A375 (cell line): Measurements from ENCODE around the gene SPHKAP. TPM values are rescaled to one million over a fixed set of nuclear protein-coding genes. Genes with fewer than 3 reads are reported as not detected.

ENCODE experiments used
- small RNA-seq: library from RNA; depleted of rRNA; stranded (forward); fragments of <200 nt; gene quantifications from one replicate; pipeline ENCODE3, GENCODE V24; 2014
- total RNA-seq: library from RNA; depleted of rRNA; stranded (reverse); fragments of >200 nt; shearing (Covaris generic); gene quantifications from 2 replicates; pipeline ENCODE4 v1.2.3, GENCODE V29; 2014; rRNA removed

The SPHKAP gene, protein sequence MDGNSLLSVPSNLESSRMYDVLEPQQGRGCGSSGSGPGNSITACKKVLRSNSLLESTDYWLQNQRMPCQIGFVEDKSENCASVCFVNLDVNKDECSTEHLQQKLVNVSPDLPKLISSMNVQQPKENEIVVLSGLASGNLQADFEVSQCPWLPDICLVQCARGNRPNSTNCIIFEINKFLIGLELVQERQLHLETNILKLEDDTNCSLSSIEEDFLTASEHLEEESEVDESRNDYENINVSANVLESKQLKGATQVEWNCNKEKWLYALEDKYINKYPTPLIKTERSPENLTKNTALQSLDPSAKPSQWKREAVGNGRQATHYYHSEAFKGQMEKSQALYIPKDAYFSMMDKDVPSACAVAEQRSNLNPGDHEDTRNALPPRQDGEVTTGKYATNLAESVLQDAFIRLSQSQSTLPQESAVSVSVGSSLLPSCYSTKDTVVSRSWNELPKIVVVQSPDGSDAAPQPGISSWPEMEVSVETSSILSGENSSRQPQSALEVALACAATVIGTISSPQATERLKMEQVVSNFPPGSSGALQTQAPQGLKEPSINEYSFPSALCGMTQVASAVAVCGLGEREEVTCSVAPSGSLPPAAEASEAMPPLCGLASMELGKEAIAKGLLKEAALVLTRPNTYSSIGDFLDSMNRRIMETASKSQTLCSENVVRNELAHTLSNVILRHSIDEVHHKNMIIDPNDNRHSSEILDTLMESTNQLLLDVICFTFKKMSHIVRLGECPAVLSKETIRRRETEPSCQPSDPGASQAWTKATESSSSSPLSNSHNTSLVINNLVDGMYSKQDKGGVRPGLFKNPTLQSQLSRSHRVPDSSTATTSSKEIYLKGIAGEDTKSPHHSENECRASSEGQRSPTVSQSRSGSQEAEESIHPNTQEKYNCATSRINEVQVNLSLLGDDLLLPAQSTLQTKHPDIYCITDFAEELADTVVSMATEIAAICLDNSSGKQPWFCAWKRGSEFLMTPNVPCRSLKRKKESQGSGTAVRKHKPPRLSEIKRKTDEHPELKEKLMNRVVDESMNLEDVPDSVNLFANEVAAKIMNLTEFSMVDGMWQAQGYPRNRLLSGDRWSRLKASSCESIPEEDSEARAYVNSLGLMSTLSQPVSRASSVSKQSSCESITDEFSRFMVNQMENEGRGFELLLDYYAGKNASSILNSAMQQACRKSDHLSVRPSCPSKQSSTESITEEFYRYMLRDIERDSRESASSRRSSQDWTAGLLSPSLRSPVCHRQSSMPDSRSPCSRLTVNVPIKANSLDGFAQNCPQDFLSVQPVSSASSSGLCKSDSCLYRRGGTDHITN (N-terminal part only)
- total RNA-seq = not detected in 2 replicates

DNA sequence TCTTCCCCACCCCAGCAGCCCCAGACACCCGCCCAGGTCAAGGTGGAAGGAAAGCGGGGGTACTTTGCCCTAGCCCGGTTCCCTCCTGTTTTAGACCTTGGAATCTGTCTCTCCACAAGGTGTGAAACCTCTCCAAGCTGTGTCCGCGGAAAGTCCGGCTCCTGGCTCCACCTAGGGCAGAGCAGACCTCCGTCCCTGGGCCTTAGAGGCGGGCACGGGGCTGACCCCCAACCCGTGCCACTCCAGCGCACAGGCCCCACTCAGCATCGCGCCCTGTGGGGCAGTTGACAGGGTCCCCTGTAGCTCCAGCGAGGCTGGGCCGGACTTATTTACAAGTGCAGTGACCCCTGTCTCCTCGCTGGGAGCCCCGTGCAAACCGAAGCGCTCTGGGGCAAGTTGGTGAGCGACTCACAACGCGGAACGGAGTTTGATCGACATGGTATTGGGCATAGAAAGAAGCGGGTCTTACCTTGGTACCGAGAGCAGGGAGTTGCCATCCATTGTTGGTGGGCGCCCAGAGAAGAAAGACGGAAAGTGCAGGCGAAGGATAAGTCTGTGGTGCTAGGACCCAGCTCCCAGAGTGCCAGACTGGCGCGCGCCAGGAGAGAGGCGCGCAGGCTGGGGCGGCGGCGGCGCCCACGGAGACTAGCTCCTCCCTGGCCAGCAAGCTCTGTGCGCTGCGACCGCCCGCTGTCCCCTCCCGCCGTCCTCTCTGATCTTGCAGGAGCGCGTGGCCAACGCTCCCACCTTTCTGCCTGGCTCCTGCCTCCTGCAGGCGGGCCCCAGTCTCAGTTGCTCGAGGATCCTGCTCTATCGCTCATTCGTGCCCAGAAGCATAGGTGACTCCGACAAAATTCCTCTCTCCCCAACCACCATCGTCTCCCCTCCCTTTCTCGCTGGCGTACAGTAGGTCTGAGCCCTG is at the start of gene SPHKAP:
SPHKAP (minus strand) TSS at position 590 of the 922 bp plus-strand sequence; CDS start at position 501, 89 bp downstream.

Small RNAs within 50 kb of the gene (small RNA-seq; reads per million reads assigned to genes)
- gene RNU6-624P = not detected
